Measurements from ENCODE around the gene OR10G6.
A peak's percentile ranks its signal among the peaks of the same experiment; 100 is the strongest.
"Not testable (repeated sequence)": the region's sequence is repeated elsewhere in the genome, so short reads cannot be mapped to it uniquely, and the experiment has no call there.

Gene OR10G6

GRCh38 chr11:123995119-123995518, at the start of gene OR10G6:
OR10G6 (minus strand) TSS chr11:123995161; CDS start chr11:123995161, 0 bp downstream.
- DNase-seq (ENCODE audit: low read depth), result no peak

- no peak for DNase-seq (ENCODE audit: low read depth)
Observed at GRCh38 chr11:124043420-124043819, 48.5 kb upstream of the OR10G6 start.

- DNase-seq (ENCODE audit: low read depth), result no peak
Observed at GRCh38 chr11:124041254-124041653, 46.3 kb upstream of the OR10G6 start, which contains the start of gene OR10G7. OR10G7 (minus strand) TSS chr11:124041325; CDS start chr11:124039001, 2,324 bp downstream.

GRCh38 chr11:124039557-124039956, 44.6 kb upstream of the OR10G6 start:
- no peak for DNase-seq (ENCODE audit: low read depth)

GRCh38 chr11:124036666-124037065, 41.7 kb upstream of the OR10G6 start:
- DNase-seq (ENCODE audit: low read depth), result no peak

GRCh38 chr11:124026498-124026897, 31.5 kb upstream of the OR10G6 start, which contains the start of gene OR10G8:
OR10G8 (plus strand) TSS chr11:124026798; CDS start chr11:124029623, 2,825 bp downstream.
- no peak for DNase-seq (ENCODE audit: low read depth)

GRCh38 chr11:124015837-124016236, 20.9 kb upstream of the OR10G6 start:
- not testable (repeated sequence) for DNase-seq (ENCODE audit: low read depth)

GRCh38 chr11:124012697-124013096, 17.7 kb upstream of the OR10G6 start, which contains the start of gene OR10G4:
OR10G4 (plus strand) TSS chr11:124012997; CDS start chr11:124015575, 2,578 bp downstream.
- no peak for DNase-seq (ENCODE audit: low read depth)

- no peak for DNase-seq (ENCODE audit: low read depth)
Observed at GRCh38 chr11:123979311-123979710, 15.7 kb downstream of the OR10G6 start.

GRCh38 chr11:123977731-123978347, 17.1 kb downstream of the OR10G6 start, which contains the start of gene OR10S1:
OR10S1 (minus strand) TSS chr11:123977781; CDS start chr11:123977664, 117 bp downstream.
- DNase-seq (ENCODE audit: low read depth), result no peak

- DNase-seq (ENCODE audit: low read depth), result no peak
Observed at GRCh38 chr11:123976770-123977560, 18.0 kb downstream of the OR10G6 start.

GRCh38 chr11:123973816-123974215, 21.1 kb downstream of the OR10G6 start:
- peak; percentile 43 for DNase-seq (ENCODE audit: low read depth)

- no peak for DNase-seq (ENCODE audit: low read depth)
Observed at GRCh38 chr11:123956752-123957151, 38.2 kb downstream of the OR10G6 start.

- DNase-seq (ENCODE audit: low read depth), result no peak
Observed at GRCh38 chr11:123945132-123945531, 49.8 kb downstream of the OR10G6 start.
